HepG2 (cell line): Measurements from ENCODE around the gene GSTT2B. TPM values are rescaled to one million over a fixed set of nuclear protein-coding genes. Genes with fewer than 3 reads are reported as not detected.

ENCODE experiments used
- CBX5 ChIP-seq: sonication (generic); formaldehyde crosslinking; IDR thresholded peaks from 2 replicates; pipeline ENCODE4 v1.4.0; 2020; ENCODE audit warnings: missing genetic modification reagents, borderline replicate concordance
- DMAP1 ChIP-seq: IDR thresholded peaks from 2 replicates; pipeline ENCODE4 v1.6.1; 2016
- ELF3 ChIP-seq: IDR thresholded peaks from 2 replicates; pipeline ENCODE4 v1.6.1; 2016; ENCODE audit warnings: missing genetic modification reagents, missing compliant biosample characterization
- EZH2 ChIP-seq: conservative IDR thresholded peaks from 2 replicates; pipeline ENCODE4 v1.6.1; 2012; ENCODE audit warnings: mild to moderate bottlenecking, low read depth, low read length, moderate library complexity
- FOXP1 ChIP-seq, 2 experiments: fragments of 450-650 bp in 1 of 2; IDR thresholded peaks; 2 replicates each; pipeline ENCODE4 v1.6.1; 2017 to 2018; ENCODE audit warnings: antibody characterized with exemption in 1 of 2
- HNF4G ChIP-seq, 2 experiments: sonication (generic) in 1 of 2; formaldehyde crosslinking in 1 of 2; IDR thresholded peaks; 2 replicates each; pipeline versions ENCODE4 v1.4.0 to v1.6.1; 2011 to 2020; ENCODE audit warnings: borderline replicate concordance in 2 of 2, low read depth in 2 of 2, mild to moderate bottlenecking in 2 of 2, low read length in 1 of 2, missing genetic modification reagents in 1 of 2, moderate library complexity in 1 of 2
- JUNB ChIP-seq: sonication (generic); formaldehyde crosslinking; IDR thresholded peaks from 2 replicates; pipeline ENCODE4 v1.8.0; 2022; ENCODE audit warnings: missing genetic modification reagents, mild to moderate bottlenecking, borderline replicate concordance
- KLF13 ChIP-seq: sonication (generic); formaldehyde crosslinking; IDR thresholded peaks from 2 replicates; pipeline ENCODE4 v1.4.0; 2020; ENCODE audit warnings: mild to moderate bottlenecking, missing genetic modification reagents
- SMC3 ChIP-seq: IDR thresholded peaks from 2 replicates; pipeline ENCODE4 v1.6.1; 2011; ENCODE audit warnings: low read length, improper control_type of control experiment
- ZBTB21 ChIP-seq: sonication (generic); formaldehyde crosslinking; IDR thresholded peaks from 2 replicates; pipeline ENCODE4 v1.4.0; 2020; ENCODE audit warnings: missing genetic modification reagents
- ZFP62 ChIP-seq: sonication (generic); formaldehyde crosslinking; IDR thresholded peaks from 2 replicates; pipeline ENCODE4 v1.4.0; 2020; ENCODE audit warnings: missing genetic modification reagents
- ZNF253 ChIP-seq: sonication (generic); formaldehyde crosslinking; IDR thresholded peaks from 2 replicates; pipeline ENCODE4 v1.8.0; 2022; ENCODE audit warnings: mild to moderate bottlenecking, missing genetic modification reagents, borderline replicate concordance
- ZNF274 ChIP-seq: sonication (generic); formaldehyde crosslinking; IDR thresholded peaks from 2 replicates; pipeline ENCODE4 v1.5.1; 2020; ENCODE audit warnings: mild to moderate bottlenecking, missing genetic modification reagents
- ZNF496 ChIP-seq: sonication (generic); formaldehyde crosslinking; IDR thresholded peaks from 2 replicates; pipeline ENCODE4 v1.8.1; 2023; ENCODE audit warnings: mild to moderate bottlenecking, moderate library complexity, missing genetic modification reagents; ENCODE audit not compliant: insufficient replicate concordance
- ZNF558 ChIP-seq: sonication (generic); formaldehyde crosslinking; IDR thresholded peaks from 2 replicates; pipeline ENCODE4 v1.9.0; 2022; ENCODE audit warnings: mild to moderate bottlenecking, missing genetic modification reagents, borderline replicate concordance
- ZNF598 ChIP-seq: sonication (generic); formaldehyde crosslinking; IDR thresholded peaks from 2 replicates; pipeline ENCODE4 v1.5.1; 2020; ENCODE audit warnings: mild to moderate bottlenecking, missing genetic modification reagents, borderline replicate concordance
- ZNF737 ChIP-seq: sonication (generic); formaldehyde crosslinking; IDR thresholded peaks from 2 replicates; pipeline ENCODE4 v1.5.0; 2020; ENCODE audit warnings: missing genetic modification reagents, mild to moderate bottlenecking, borderline replicate concordance
- ZNF883 ChIP-seq: sonication (generic); formaldehyde crosslinking; IDR thresholded peaks from 2 replicates; pipeline ENCODE4 v1.5.1; 2020; ENCODE audit warnings: mild to moderate bottlenecking, missing genetic modification reagents; ENCODE audit errors: not compliant biosample characterization
- polyA plus RNA-seq, 8 experiments: library from polyadenylated mRNA; depleted of rRNA in 3 of 8; stranded (reverse) in 7 of 8; unstranded in 1 of 8; fragments of >200 nt; fragmentation: Illumina TruSeq in 4 of 8; extraction: Trizol in 4 of 8; gene quantifications; 2 replicates each; pipeline versions ENCODE4 v1.2.1 to v1.2.3, GENCODE V29; 2011 to 2016; ENCODE audit warnings: low read depth in 4 of 8, missing spikeins in 1 of 8, mixed read lengths in 1 of 8; ENCODE audit not compliant: insufficient read depth in 1 of 8
- total RNA-seq, 5 experiments: library from RNA; depleted of rRNA; stranded (reverse); fragments of >200 nt; fragmentation: Illumina TruSeq; extraction: Trizol; gene quantifications; 2 replicates each; pipeline ENCODE4 v1.2.3, GENCODE V29; 2016; ENCODE audit warnings: low read depth in 1 of 5
- TF ChIP-seq, protein P1 (sequence below): sonication (generic); formaldehyde crosslinking; IDR thresholded peaks from 2 replicates; pipeline ENCODE4 v1.5.0; 2020; ENCODE audit warnings: mild to moderate bottlenecking, missing genetic modification reagents, borderline replicate concordance
- TF ChIP-seq, protein P2 (sequence below), 2 experiments: fragments of 450-650 bp in 1 of 2; sonication (generic) in 1 of 2; formaldehyde crosslinking; IDR thresholded peaks; 2 replicates each; pipeline versions ENCODE4 v1.5.0 to v1.8.0; 2020 to 2022; ENCODE audit warnings: mild to moderate bottlenecking in 1 of 2, missing genetic modification reagents in 1 of 2
- TF ChIP-seq, protein P3 (sequence below): sonication (generic); formaldehyde crosslinking; IDR thresholded peaks from 2 replicates; pipeline ENCODE4 v1.4.0; 2020; ENCODE audit warnings: missing genetic modification reagents
- TF ChIP-seq, protein P4 (sequence below): IDR thresholded peaks from 2 replicates; pipeline ENCODE4 v1.6.1; 2018; ENCODE audit warnings: missing genetic modification reagents

GSTT2B gene
- total and polyA plus RNA-seq, 2 of the 13 experiments (the other 11 are each of a cell fraction or from before 2014, with no cell fraction given): 1.5 to 3.9 TPM

DNA sequence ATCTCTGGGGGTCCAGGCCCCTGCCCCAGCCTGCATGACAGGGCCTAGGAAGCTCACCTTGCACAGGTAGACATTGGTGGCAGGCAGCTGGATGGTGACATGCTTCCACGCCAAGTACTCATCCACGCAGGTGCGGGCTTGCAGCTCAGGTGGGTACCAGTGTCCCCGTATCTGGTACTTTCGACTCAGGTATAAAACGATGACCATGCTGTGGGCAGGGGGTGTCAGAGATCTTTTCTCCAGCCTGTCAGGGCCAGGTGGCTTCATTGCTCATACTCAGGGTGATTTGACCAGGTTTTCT lies 45.9 kb upstream of the GSTT2B start (continued):
- TF ChIP-seq, protein P1, sequence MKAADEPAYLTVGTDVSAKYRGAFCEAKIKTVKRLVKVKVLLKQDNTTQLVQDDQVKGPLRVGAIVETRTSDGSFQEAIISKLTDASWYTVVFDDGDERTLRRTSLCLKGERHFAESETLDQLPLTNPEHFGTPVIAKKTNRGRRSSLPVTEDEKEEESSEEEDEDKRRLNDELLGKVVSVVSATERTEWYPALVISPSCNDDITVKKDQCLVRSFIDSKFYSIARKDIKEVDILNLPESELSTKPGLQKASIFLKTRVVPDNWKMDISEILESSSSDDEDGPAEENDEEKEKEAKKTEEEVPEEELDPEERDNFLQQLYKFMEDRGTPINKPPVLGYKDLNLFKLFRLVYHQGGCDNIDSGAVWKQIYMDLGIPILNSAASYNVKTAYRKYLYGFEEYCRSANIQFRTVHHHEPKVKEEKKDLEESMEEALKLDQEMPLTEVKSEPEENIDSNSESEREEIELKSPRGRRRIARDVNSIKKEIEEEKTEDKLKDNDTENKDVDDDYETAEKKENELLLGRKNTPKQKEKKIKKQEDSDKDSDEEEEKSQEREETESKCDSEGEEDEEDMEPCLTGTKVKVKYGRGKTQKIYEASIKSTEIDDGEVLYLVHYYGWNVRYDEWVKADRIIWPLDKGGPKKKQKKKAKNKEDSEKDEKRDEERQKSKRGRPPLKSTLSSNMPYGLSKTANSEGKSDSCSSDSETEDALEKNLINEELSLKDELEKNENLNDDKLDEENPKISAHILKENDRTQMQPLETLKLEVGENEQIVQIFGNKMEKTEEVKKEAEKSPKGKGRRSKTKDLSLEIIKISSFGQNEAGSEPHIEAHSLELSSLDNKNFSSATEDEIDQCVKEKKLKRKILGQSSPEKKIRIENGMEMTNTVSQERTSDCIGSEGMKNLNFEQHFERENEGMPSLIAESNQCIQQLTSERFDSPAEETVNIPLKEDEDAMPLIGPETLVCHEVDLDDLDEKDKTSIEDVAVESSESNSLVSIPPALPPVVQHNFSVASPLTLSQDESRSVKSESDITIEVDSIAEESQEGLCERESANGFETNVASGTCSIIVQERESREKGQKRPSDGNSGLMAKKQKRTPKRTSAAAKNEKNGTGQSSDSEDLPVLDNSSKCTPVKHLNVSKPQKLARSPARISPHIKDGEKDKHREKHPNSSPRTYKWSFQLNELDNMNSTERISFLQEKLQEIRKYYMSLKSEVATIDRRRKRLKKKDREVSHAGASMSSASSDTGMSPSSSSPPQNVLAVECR (CRISPR knock-in tag): 0 out of 2 replicates have a peak, but pooled peaks have one; percentile 18
- TF ChIP-seq ZNF598 (CRISPR knock-in tag): no peak
- TF ChIP-seq, protein P2, sequence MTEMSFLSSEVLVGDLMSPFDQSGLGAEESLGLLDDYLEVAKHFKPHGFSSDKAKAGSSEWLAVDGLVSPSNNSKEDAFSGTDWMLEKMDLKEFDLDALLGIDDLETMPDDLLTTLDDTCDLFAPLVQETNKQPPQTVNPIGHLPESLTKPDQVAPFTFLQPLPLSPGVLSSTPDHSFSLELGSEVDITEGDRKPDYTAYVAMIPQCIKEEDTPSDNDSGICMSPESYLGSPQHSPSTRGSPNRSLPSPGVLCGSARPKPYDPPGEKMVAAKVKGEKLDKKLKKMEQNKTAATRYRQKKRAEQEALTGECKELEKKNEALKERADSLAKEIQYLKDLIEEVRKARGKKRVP (CRISPR knock-in tag; IDR thresholded peaks at IDR 0.05): no peak
- TF ChIP-seq KLF13 (CRISPR knock-in tag): 0 out of 2 replicates have a peak, but pooled peaks have one; percentile 47
- TF ChIP-seq ZNF496 (CRISPR knock-in tag): no peak
- TF ChIP-seq JUNB (CRISPR knock-in tag): 0 out of 2 replicates have a peak, but pooled peaks have one; percentile 10
- 0 out of 2 replicates have a peak, but pooled peaks have one; percentile 47 for TF ChIP-seq ZNF274
- TF ChIP-seq SMC3: no peak
- no peak for TF ChIP-seq ZNF737 (CRISPR knock-in tag)
- TF ChIP-seq CBX5: no peak
- peak; percentile 29 for TF ChIP-seq ZNF883 (CRISPR knock-in tag)
- no peak for TF ChIP-seq ELF3 (CRISPR knock-in tag)
- TF ChIP-seq ZNF253 (CRISPR knock-in tag): peak; percentile 31; the same call in 1 of the 2 replicates
- TF ChIP-seq ZBTB21 (CRISPR knock-in tag): no peak
- TF ChIP-seq EZH2: no peak
- TF ChIP-seq DMAP1 (CRISPR knock-in tag): no peak
- TF ChIP-seq, protein P3, sequence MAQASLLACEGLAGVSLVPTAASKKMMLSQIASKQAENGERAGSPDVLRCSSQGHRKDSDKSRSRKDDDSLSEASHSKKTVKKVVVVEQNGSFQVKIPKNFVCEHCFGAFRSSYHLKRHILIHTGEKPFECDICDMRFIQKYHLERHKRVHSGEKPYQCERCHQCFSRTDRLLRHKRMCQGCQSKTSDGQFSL (CRISPR knock-in tag): no peak
- TF ChIP-seq FOXP1 (IDR thresholded peaks at IDR 0.05): no peak
- no peak for TF ChIP-seq FOXP1 (CRISPR knock-in tag; IDR thresholded peaks at IDR 0.05)
- TF ChIP-seq ZNF558 (CRISPR knock-in tag): no peak
- TF ChIP-seq HNF4G (IDR thresholded peaks at IDR 0.05; ENCODE audit: borderline replicate concordance, low read depth, low read length): no peak
- no peak for TF ChIP-seq HNF4G (CRISPR knock-in tag; IDR thresholded peaks at IDR 0.05; ENCODE audit: borderline replicate concordance, low read depth)
- no peak for TF ChIP-seq ZFP62 (CRISPR knock-in tag)
- TF ChIP-seq, protein P4, sequence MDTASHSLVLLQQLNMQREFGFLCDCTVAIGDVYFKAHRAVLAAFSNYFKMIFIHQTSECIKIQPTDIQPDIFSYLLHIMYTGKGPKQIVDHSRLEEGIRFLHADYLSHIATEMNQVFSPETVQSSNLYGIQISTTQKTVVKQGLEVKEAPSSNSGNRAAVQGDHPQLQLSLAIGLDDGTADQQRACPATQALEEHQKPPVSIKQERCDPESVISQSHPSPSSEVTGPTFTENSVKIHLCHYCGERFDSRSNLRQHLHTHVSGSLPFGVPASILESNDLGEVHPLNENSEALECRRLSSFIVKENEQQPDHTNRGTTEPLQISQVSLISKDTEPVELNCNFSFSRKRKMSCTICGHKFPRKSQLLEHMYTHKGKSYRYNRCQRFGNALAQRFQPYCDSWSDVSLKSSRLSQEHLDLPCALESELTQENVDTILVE: no peak
